GM18508 (cell line): Measurements from ENCODE around the gene ITPR3.

Source experiments
- ATAC-seq: cut with Tn5 transposase; IDR thresholded peaks from one replicate; pipeline ENCODE4 v1.9.1; 2021; ENCODE audit warnings: moderate number of reproducible peaks; ENCODE audit not compliant: insufficient read depth, unreplicated experiment

Gene ITPR3

GRCh38 chr6:33683576-33684427 is 62.7 kb downstream of the ITPR3 start:
- ATAC-seq = no peak

- ATAC-seq = no peak
These were observed 63.3 kb downstream of the ITPR3 start for GRCh38 chr6:33684428-33684896.

GRCh38 chr6:33684983-33685382 is 63.9 kb downstream of the ITPR3 start:
- no peak for ATAC-seq

- ATAC-seq = no peak
These were observed 64.5 kb downstream of the ITPR3 start for GRCh38 chr6:33685411-33686224.

GRCh38 chr6:33686225-33686924 is 65.3 kb downstream of the ITPR3 start:
- no peak for ATAC-seq

- ATAC-seq = no peak
These were observed 66.2 kb downstream of the ITPR3 start for GRCh38 chr6:33686981-33687975.

- ATAC-seq = no peak
These were observed 66.9 kb downstream of the ITPR3 start for GRCh38 chr6:33688006-33688405.

- ATAC-seq = no peak
These were observed 67.5 kb downstream of the ITPR3 start for GRCh38 chr6:33688451-33689147.

- no peak for ATAC-seq
These were observed 68.0 kb downstream of the ITPR3 start for GRCh38 chr6:33689148-33689494.

- ATAC-seq = no peak
These were observed 68.8 kb downstream of the ITPR3 start for GRCh38 chr6:33689879-33690278.

- ATAC-seq = no peak
These were observed 69.6 kb downstream of the ITPR3 start for GRCh38 chr6:33690766-33691165.

- no peak for ATAC-seq
These were observed 70.4 kb downstream of the ITPR3 start for GRCh38 chr6:33691456-33692077.

- no peak for ATAC-seq
These were observed 71.1 kb downstream of the ITPR3 start for GRCh38 chr6:33692078-33692759.

GRCh38 chr6:33692760-33693158 is 71.6 kb downstream of the ITPR3 start:
- ATAC-seq = no peak

GRCh38 chr6:33693186-33694105 is 72.3 kb downstream of the ITPR3 start:
- no peak for ATAC-seq

GRCh38 chr6:33694401-33694931 is 73.3 kb downstream of the ITPR3 start:
- no peak for ATAC-seq

GRCh38 chr6:33694977-33695376 is 73.9 kb downstream of the ITPR3 start:
- ATAC-seq = no peak
